Measurements from ENCODE around the gene NEURL1.

DNA sequence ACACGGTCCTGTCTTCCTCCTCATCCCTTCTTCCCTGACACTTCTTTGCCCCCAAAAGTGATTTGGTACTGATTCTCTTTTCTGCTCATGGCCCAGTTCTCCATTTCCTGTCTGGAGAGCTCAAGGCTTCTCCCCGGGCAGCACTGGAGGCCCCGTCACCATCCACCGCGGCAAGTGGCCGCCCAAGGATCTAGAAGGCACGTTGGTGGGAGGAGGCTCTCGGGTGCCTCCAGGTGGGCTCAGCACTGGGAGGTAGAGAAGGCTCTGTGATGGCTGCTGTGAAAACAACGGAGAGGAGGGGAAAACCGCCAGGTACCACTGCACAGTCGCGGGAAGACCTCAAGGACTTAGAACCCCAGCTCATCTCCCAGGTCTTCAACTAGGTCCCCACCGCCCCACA, 134.4 kb downstream of the NEURL1 start:
- no peak for TF ChIP-seq EZH2phosphoT487 (IDR thresholded peaks at IDR 0.05; ENCODE audit: borderline replicate concordance)
- TF ChIP-seq, protein P1, sequence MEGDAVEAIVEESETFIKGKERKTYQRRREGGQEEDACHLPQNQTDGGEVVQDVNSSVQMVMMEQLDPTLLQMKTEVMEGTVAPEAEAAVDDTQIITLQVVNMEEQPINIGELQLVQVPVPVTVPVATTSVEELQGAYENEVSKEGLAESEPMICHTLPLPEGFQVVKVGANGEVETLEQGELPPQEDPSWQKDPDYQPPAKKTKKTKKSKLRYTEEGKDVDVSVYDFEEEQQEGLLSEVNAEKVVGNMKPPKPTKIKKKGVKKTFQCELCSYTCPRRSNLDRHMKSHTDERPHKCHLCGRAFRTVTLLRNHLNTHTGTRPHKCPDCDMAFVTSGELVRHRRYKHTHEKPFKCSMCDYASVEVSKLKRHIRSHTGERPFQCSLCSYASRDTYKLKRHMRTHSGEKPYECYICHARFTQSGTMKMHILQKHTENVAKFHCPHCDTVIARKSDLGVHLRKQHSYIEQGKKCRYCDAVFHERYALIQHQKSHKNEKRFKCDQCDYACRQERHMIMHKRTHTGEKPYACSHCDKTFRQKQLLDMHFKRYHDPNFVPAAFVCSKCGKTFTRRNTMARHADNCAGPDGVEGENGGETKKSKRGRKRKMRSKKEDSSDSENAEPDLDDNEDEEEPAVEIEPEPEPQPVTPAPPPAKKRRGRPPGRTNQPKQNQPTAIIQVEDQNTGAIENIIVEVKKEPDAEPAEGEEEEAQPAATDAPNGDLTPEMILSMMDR (conservative IDR thresholded peaks at IDR 0.05; ENCODE audit: low read length) = no peak
